ENCODE measurements around the gene STK10. TPM values are rescaled to one million over a fixed set of nuclear protein-coding genes. Genes with fewer than 3 reads are reported as not detected.
"Not testable (repeated sequence)": the region's sequence is repeated elsewhere in the genome, so short reads cannot be mapped to it uniquely, and the experiment has no call there.

Gene STK10
- polyA plus RNA-seq, 1 donor (not counting 4 experiments of a cell fraction or from before 2014, with no cell fraction given): 19.8 TPM

- H3K4me1 ChIP-seq (ENCODE audit: control insufficient read depth, extremely low read depth, insufficient read depth, low read length): peaks cover 3% of the 10 kb centered on the region
- H4K20me1 ChIP-seq (ENCODE audit: control insufficient read depth, extremely low read depth, insufficient read depth, low read length): no peaks in the 10 kb centered on the region
- H3K27ac ChIP-seq (ENCODE audit: control insufficient read depth, insufficient read depth, low read length): no peak overlapping the region
- no peaks in the 10 kb centered on the region for H3K27me3 ChIP-seq (ENCODE audit: control insufficient read depth, extremely low read depth, insufficient read depth, low read length)
- no peaks in the 10 kb centered on the region for H3K9me1 ChIP-seq (ENCODE audit: control insufficient read depth, extremely low read depth, insufficient read depth, low read length)
- H3K79me2 ChIP-seq (ENCODE audit: control insufficient read depth, insufficient read depth, low read length): no peaks in the 10 kb centered on the region
- H2AFZ ChIP-seq (ENCODE audit: control insufficient read depth, low read length): no peak overlapping the region
- H3K9me3 ChIP-seq (ENCODE audit: control insufficient read depth, low read depth, low read length): peaks cover 1% of the 10 kb centered on the region
- TF ChIP-seq EZH2 (IDR thresholded peaks at IDR 0.05; ENCODE audit: low read length): no peak
- TF ChIP-seq, protein P1, sequence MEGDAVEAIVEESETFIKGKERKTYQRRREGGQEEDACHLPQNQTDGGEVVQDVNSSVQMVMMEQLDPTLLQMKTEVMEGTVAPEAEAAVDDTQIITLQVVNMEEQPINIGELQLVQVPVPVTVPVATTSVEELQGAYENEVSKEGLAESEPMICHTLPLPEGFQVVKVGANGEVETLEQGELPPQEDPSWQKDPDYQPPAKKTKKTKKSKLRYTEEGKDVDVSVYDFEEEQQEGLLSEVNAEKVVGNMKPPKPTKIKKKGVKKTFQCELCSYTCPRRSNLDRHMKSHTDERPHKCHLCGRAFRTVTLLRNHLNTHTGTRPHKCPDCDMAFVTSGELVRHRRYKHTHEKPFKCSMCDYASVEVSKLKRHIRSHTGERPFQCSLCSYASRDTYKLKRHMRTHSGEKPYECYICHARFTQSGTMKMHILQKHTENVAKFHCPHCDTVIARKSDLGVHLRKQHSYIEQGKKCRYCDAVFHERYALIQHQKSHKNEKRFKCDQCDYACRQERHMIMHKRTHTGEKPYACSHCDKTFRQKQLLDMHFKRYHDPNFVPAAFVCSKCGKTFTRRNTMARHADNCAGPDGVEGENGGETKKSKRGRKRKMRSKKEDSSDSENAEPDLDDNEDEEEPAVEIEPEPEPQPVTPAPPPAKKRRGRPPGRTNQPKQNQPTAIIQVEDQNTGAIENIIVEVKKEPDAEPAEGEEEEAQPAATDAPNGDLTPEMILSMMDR (optimal IDR thresholded peaks at IDR 0.05 in 1 of 3, IDR thresholded peaks at IDR 0.05 in 1 of 3, conservative IDR thresholded peaks at IDR 0.05 in 1 of 3; ENCODE audit: extremely low read depth in 1 of 3, insufficient read depth in 2 of 3, low read length in 3 of 3): no peak
- H3K4me2 ChIP-seq (ENCODE audit: control insufficient read depth, extremely low read depth, insufficient read depth, low read depth, low read length): no peak overlapping the region
- H3K9ac ChIP-seq (ENCODE audit: control insufficient read depth, extremely low read depth, insufficient read depth, low read length): no peak overlapping the region
- no peak overlapping the region for H3K4me3 ChIP-seq (ENCODE audit: control insufficient read depth in 2 of 3, extremely low read depth in 1 of 3, insufficient read depth in 2 of 3, low read depth in 1 of 3, low read length in 3 of 3)
- DNase-seq (ENCODE audit: low read depth, low spot score) (no peak), FAIRE-seq (no peak)
- no peaks in the 10 kb centered on the region for H3K36me3 ChIP-seq (ENCODE audit: control insufficient read depth in 2 of 2, extremely low read depth in 1 of 2, insufficient read depth in 2 of 2, low read length in 2 of 2)
- dilution Hi-C loops (cut with MboI; ENCODE audit: extremely low pct_ligation_motif_present, low sequenced_read_pairs): no loop called here
Measured at GRCh38 chr5:172029876-172030275, 158.1 kb downstream of the STK10 start.

GRCh38 chr5:172028167-172028566 lies 159.9 kb downstream of the STK10 start:
- Histone ChIP-seq H3K9me3 (ENCODE audit: control insufficient read depth, low read depth, low read length) (peaks cover 1% of the 10 kb centered on the region), H3K79me2 (ENCODE audit: control insufficient read depth, insufficient read depth, low read length) (no peaks in the 10 kb centered on the region), H3K36me3 (ENCODE audit: control insufficient read depth in 2 of 2, extremely low read depth in 1 of 2, insufficient read depth in 2 of 2, low read length in 2 of 2) (no peaks in the 10 kb centered on the region), H3K27ac (ENCODE audit: control insufficient read depth, insufficient read depth, low read length) (no peak overlapping the region), H3K27me3 (ENCODE audit: control insufficient read depth, extremely low read depth, insufficient read depth, low read length) (no peaks in the 10 kb centered on the region), H4K20me1 (ENCODE audit: control insufficient read depth, extremely low read depth, insufficient read depth, low read length) (no peaks in the 10 kb centered on the region), H3K4me3 (ENCODE audit: control insufficient read depth in 2 of 3, extremely low read depth in 1 of 3, insufficient read depth in 2 of 3, low read depth in 1 of 3, low read length in 3 of 3) (no peak overlapping the region), H3K4me2 (ENCODE audit: control insufficient read depth, extremely low read depth, insufficient read depth, low read depth, low read length) (no peak overlapping the region), H3K9me1 (ENCODE audit: control insufficient read depth, extremely low read depth, insufficient read depth, low read length) (no peaks in the 10 kb centered on the region), H2AFZ (ENCODE audit: control insufficient read depth, low read length) (no peak overlapping the region), H3K9ac (ENCODE audit: control insufficient read depth, extremely low read depth, insufficient read depth, low read length) (no peak overlapping the region), H3K4me1 (ENCODE audit: control insufficient read depth, extremely low read depth, insufficient read depth, low read length) (no peaks in the 10 kb centered on the region)
- no peak for TF ChIP-seq EZH2 (IDR thresholded peaks at IDR 0.05; ENCODE audit: low read length)
- TF ChIP-seq, protein P1 (optimal IDR thresholded peaks at IDR 0.05 in 1 of 3, IDR thresholded peaks at IDR 0.05 in 1 of 3, conservative IDR thresholded peaks at IDR 0.05 in 1 of 3; ENCODE audit: extremely low read depth in 1 of 3, insufficient read depth in 2 of 3, low read length in 3 of 3): no peak
- dilution Hi-C loops (cut with MboI; ENCODE audit: extremely low pct_ligation_motif_present, low sequenced_read_pairs): no loop called here
- no peak for FAIRE-seq
- no peak for DNase-seq (ENCODE audit: low read depth, low spot score)

DNA sequence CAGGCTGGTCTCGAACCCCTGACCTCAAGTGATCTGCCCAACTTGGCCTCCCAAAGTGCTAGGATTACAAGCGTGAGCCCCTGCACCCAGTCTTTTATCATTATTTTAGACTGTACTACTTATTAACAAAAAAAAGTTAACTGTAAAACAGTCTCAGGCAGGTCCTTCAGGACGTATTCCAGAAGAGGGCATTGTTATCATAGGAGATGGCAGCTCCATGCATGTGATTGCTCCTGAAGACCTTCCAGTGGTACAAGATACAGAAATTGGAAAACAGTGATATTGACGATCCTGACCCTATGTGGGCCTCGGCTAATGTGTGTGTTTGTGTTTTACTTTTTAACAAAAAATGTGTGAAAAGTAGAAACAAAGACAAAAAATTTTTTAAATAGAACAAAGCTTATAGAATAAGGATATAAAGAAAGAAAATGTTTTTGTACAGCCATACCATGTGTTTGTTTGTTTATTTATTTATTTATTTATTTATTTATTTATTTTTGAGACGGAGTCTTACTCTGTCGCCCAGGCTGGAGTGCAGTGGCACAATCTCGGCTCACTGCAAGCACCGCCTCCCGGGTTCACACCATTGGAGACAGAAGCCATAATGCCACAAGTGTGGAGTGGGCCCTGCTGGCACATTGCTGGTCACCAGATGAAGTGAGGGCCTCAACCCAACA lies 167.8 kb downstream of the STK10 start:
- H3K4me1 ChIP-seq (ENCODE audit: control insufficient read depth, extremely low read depth, insufficient read depth, low read length); H3K4me3 ChIP-seq (ENCODE audit: control insufficient read depth in 2 of 3, extremely low read depth in 1 of 3, insufficient read depth in 2 of 3, low read depth in 1 of 3, low read length in 3 of 3); DNase-seq (ENCODE audit: low read depth, low spot score); H3K9me1 ChIP-seq (ENCODE audit: control insufficient read depth, extremely low read depth, insufficient read depth, low read length); H3K9me3 ChIP-seq (ENCODE audit: control insufficient read depth, low read depth, low read length); H2AFZ ChIP-seq (ENCODE audit: control insufficient read depth, low read length); H3K27me3 ChIP-seq (ENCODE audit: control insufficient read depth, extremely low read depth, insufficient read depth, low read length); H3K27ac ChIP-seq (ENCODE audit: control insufficient read depth, insufficient read depth, low read length); dilution Hi-C loops (cut with MboI; ENCODE audit: extremely low pct_ligation_motif_present, low sequenced_read_pairs); H3K4me2 ChIP-seq (ENCODE audit: control insufficient read depth, extremely low read depth, insufficient read depth, low read depth, low read length); H4K20me1 ChIP-seq (ENCODE audit: control insufficient read depth, extremely low read depth, insufficient read depth, low read length); H3K79me2 ChIP-seq (ENCODE audit: control insufficient read depth, insufficient read depth, low read length); H3K36me3 ChIP-seq (ENCODE audit: control insufficient read depth in 2 of 2, extremely low read depth in 1 of 2, insufficient read depth in 2 of 2, low read length in 2 of 2); FAIRE-seq; H3K9ac ChIP-seq (ENCODE audit: control insufficient read depth, extremely low read depth, insufficient read depth, low read length): not testable (repeated sequence)
